HEK293 (cell line): ENCODE data around the gene C6orf89.
"Not testable (repeated sequence)": the region's sequence is repeated elsewhere in the genome, so short reads cannot be mapped to it uniquely, and the experiment has no call there.

Experiments used
- CTCF ChIA-PET: fragments of 350-600 bp; formaldehyde crosslinking; extraction: SDS; loops from one replicate; lab custom pipeline; 2021; ENCODE audit warnings: antibody characterized with exemption; lab: Yijun Ruan, JAX
- POLR2A ChIA-PET: fragments of 300-600 bp; formaldehyde crosslinking; extraction: SDS; loops from one replicate; lab custom pipeline; 2020; ENCODE audit warnings: antibody characterized with exemption, inconsistent platforms; lab: Yijun Ruan, JAX
- H3K27ac ChIP-seq: fragments of 200-500 bp; sonication (Bioruptor generic); 2 replicates; pipeline ENCODE4 v1.5.1; 2014; ENCODE audit warnings: low read depth, low read length, control low read depth, inconsistent platforms; ENCODE audit errors: extremely low read depth
- H3K36me3 ChIP-seq, 2 experiments: fragments of 200-500 bp in 1 of 2; sonication (Bioruptor generic) in 1 of 2; 1 replicate in 1 of 2; 2 replicates in 1 of 2; pipeline ENCODE4 v1.5.1; 2014 to 2017; ENCODE audit warnings: inconsistent platforms in 2 of 2, low read length in 2 of 2; ENCODE audit not compliant: control insufficient read depth in 2 of 2, insufficient read depth in 1 of 2
- H3K4me1 ChIP-seq: fragments of 200-500 bp; sonication (Bioruptor generic); 2 replicates; pipeline ENCODE4 v1.5.1; 2014; ENCODE audit warnings: mild to moderate bottlenecking, low read length, inconsistent platforms; ENCODE audit not compliant: control insufficient read depth, insufficient read depth
- H3K4me3 ChIP-seq: 2 replicates; pipeline ENCODE4 v1.5.1; 2011; ENCODE audit warnings: low read depth, mild to moderate bottlenecking, control low read depth, low read length, moderate library complexity
- H3K9me3 ChIP-seq: fragments of 200-500 bp; sonication (Bioruptor generic); 2 replicates; pipeline ENCODE4 v1.5.1; 2014; ENCODE audit warnings: low read depth, low read length, inconsistent platforms; ENCODE audit not compliant: control insufficient read depth, insufficient read depth
- GFI1B ChIP-seq: fragments of 450-650 bp; formaldehyde crosslinking; IDR thresholded peaks from 2 replicates; pipeline ENCODE4 v1.5.1; 2016; ENCODE audit warnings: missing biosample characterization, missing genetic modification characterization
- GLIS2 ChIP-seq: fragments of 450-650 bp; formaldehyde crosslinking; IDR thresholded peaks from 2 replicates; pipeline ENCODE4 v1.5.1; 2016; ENCODE audit warnings: missing biosample characterization, missing genetic modification characterization
- INSM2 ChIP-seq: fragments of 450-650 bp; formaldehyde crosslinking; IDR thresholded peaks from 2 replicates; pipeline ENCODE4 v1.5.1; 2016; ENCODE audit warnings: missing biosample characterization, missing genetic modification characterization
- SALL2 ChIP-seq: fragments of 450-650 bp; formaldehyde crosslinking; IDR thresholded peaks from 2 replicates; pipeline ENCODE4 v1.5.0; 2017; ENCODE audit warnings: missing biosample characterization, mild to moderate bottlenecking, missing genetic modification characterization, borderline replicate concordance
- SP3 ChIP-seq: fragments of 450-650 bp; formaldehyde crosslinking; IDR thresholded peaks from 2 replicates; pipeline ENCODE4 v1.5.1; 2016; ENCODE audit warnings: missing biosample characterization, missing genetic modification characterization
- WT1 ChIP-seq: fragments of 450-650 bp; formaldehyde crosslinking; IDR thresholded peaks from 2 replicates; pipeline ENCODE4 v1.5.1; 2016; ENCODE audit warnings: missing biosample characterization, missing genetic modification characterization
- ZBTB1 ChIP-seq: fragments of 450-650 bp; formaldehyde crosslinking; IDR thresholded peaks from 2 replicates; pipeline ENCODE4 v1.5.1; 2016; ENCODE audit warnings: missing biosample characterization, missing genetic modification characterization
- ZFP3 ChIP-seq: fragments of 450-650 bp; formaldehyde crosslinking; IDR thresholded peaks from 2 replicates; pipeline ENCODE4 v1.5.1; 2016; ENCODE audit warnings: low read depth, missing biosample characterization, missing genetic modification characterization
- ZNF146 ChIP-seq: fragments of 450-650 bp; formaldehyde crosslinking; IDR thresholded peaks from 2 replicates; pipeline ENCODE4 v1.5.1; 2016; ENCODE audit warnings: missing biosample characterization, missing genetic modification characterization
- ZNF155 ChIP-seq: fragments of 450-650 bp; formaldehyde crosslinking; IDR thresholded peaks from 2 replicates; pipeline ENCODE4 v1.5.1; 2016; ENCODE audit warnings: missing biosample characterization, missing genetic modification characterization
- ZNF175 ChIP-seq: fragments of 450-650 bp; formaldehyde crosslinking; IDR thresholded peaks from 2 replicates; pipeline ENCODE4 v1.5.1; 2016; ENCODE audit warnings: missing biosample characterization, missing genetic modification characterization
- ZNF184 ChIP-seq: fragments of 450-650 bp; IDR thresholded peaks from 2 replicates; pipeline ENCODE4 v1.5.1; 2018; ENCODE audit warnings: missing biosample characterization, mild to moderate bottlenecking, missing genetic modification characterization
- ZNF2 ChIP-seq: fragments of 450-650 bp; formaldehyde crosslinking; IDR thresholded peaks from 2 replicates; pipeline ENCODE4 v1.5.1; 2016; ENCODE audit warnings: missing biosample characterization, missing genetic modification characterization
- ZNF202 ChIP-seq: fragments of 450-650 bp; formaldehyde crosslinking; IDR thresholded peaks from 2 replicates; pipeline ENCODE4 v1.5.1; 2016; ENCODE audit warnings: missing biosample characterization, missing genetic modification characterization, borderline replicate concordance
- ZNF223 ChIP-seq: fragments of 450-650 bp; formaldehyde crosslinking; IDR thresholded peaks from 2 replicates; pipeline ENCODE4 v1.5.1; 2016; ENCODE audit warnings: missing biosample characterization, missing genetic modification characterization
- ZNF248 ChIP-seq: fragments of 450-650 bp; formaldehyde crosslinking; IDR thresholded peaks from 2 replicates; pipeline ENCODE4 v1.5.1; 2017; ENCODE audit warnings: missing biosample characterization, missing genetic modification characterization
- ZNF362 ChIP-seq: fragments of 450-650 bp; formaldehyde crosslinking; IDR thresholded peaks from 2 replicates; pipeline ENCODE4 v1.5.1; 2016; ENCODE audit warnings: missing biosample characterization, missing genetic modification characterization
- ZNF449 ChIP-seq: fragments of 450-650 bp; formaldehyde crosslinking; IDR thresholded peaks from 2 replicates; pipeline ENCODE4 v1.5.1; 2017; ENCODE audit warnings: missing biosample characterization, mild to moderate bottlenecking, missing genetic modification characterization, moderate library complexity
- ZNF473 ChIP-seq: fragments of 450-650 bp; formaldehyde crosslinking; IDR thresholded peaks from 2 replicates; pipeline ENCODE4 v1.5.1; 2017; ENCODE audit warnings: missing biosample characterization, missing genetic modification characterization
- ZNF580 ChIP-seq: fragments of 450-650 bp; formaldehyde crosslinking; IDR thresholded peaks from 2 replicates; pipeline ENCODE4 v1.5.1; 2016; ENCODE audit warnings: missing biosample characterization, missing genetic modification characterization
- ZNF629 ChIP-seq: fragments of 450-650 bp; formaldehyde crosslinking; IDR thresholded peaks from 2 replicates; pipeline ENCODE4 v1.5.1; 2017; ENCODE audit warnings: missing biosample characterization, missing genetic modification characterization
- ZNF792 ChIP-seq: fragments of 450-650 bp; formaldehyde crosslinking; IDR thresholded peaks from 2 replicates; pipeline ENCODE4 v1.5.1; 2016; ENCODE audit warnings: missing biosample characterization, missing genetic modification characterization
- TF ChIP-seq, protein P1 (sequence below): fragments of 450-650 bp; formaldehyde crosslinking; IDR thresholded peaks from 2 replicates; pipeline ENCODE4 v1.5.1; 2016; ENCODE audit warnings: missing biosample characterization, missing genetic modification characterization

The C6orf89 gene

GRCh38 chr6:36891153-36891552, 5.4 kb downstream of the C6orf89 start:
- CTCF ChIA-PET: interaction anchor here (0.5 to 2.2 kb wide), 3 partner anchors 108 to 132 kb away, joined by 3 to 10 read pairs (median 4); no protein-coding TSS in a partner anchor
- H3K36me3 ChIP-seq: peaks cover 3 to 13% of the 10 kb centered on the region in 2 experiments; a peak in 2 of 3 replicates
- POLR2A ChIA-PET, H3K9me3 ChIP-seq, H3K4me1 ChIP-seq: not testable (repeated sequence)
- peak; percentile 56; the same call in 1 of the 2 replicates for TF ChIP-seq ZNF580 (tag by site-specific recombination)
- TF ChIP-seq ZNF146: peak; percentile 94
- TF ChIP-seq, all 188 proteins: peak for 2; not testable (repeated sequence) for 186
- H3K4me3 ChIP-seq, H3K27ac ChIP-seq: not testable (repeated sequence)

- ChIA-PET CTCF (interaction anchor here (0.8 to 1.8 kb wide), 4 partner anchors 9 to 124 kb away, joined by 3 to 8 read pairs (median 5); partner anchors contain the start of genes C6orf89 and PPIL1), POLR2A (interaction anchor here (1.3 kb wide), 1 partner anchor 92 kb away, joined by 3 read pairs; the partner anchor contains the start of gene MTCH1)
- H3K27ac ChIP-seq: no peak overlapping the region
These were observed 8.5 kb downstream of the C6orf89 start for GRCh38 chr6:36893976-36894932.

DNA sequence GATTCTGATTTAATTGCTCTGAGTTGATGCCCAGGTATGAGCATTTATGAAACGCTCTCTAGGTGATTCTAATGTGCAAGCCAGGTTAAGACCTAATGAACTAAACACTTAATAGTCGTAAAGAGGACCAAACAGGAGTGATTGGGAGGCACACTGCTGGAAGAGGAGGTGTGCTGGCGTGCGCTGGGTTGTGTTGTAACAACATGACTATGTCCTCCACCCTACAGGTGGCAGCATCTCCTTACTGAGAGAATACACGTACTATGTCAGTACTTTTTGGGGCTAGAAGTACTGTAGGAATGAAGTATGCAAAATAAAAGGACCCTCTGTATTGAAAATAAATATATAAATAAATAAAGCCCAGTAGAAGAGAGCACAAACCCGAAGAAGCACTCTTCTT, 11.9 kb downstream of the C6orf89 start:
- Histone ChIP-seq H3K4me3 (no peak overlapping the region), H3K4me1 (no peaks in the 10 kb centered on the region), H3K27ac (no peak overlapping the region), H3K9me3 (no peaks in the 10 kb centered on the region), H3K36me3 (peaks cover 13 to 30% of the 10 kb centered on the region in 2 experiments; a peak in 2 of 3 replicates)
- TF ChIP-seq ZBTB1 (tag by site-specific recombination): no peak
- no peak for TF ChIP-seq ZNF473 (tag by site-specific recombination)
- no peak for TF ChIP-seq ZNF449
- no peak for TF ChIP-seq ZNF792 (tag by site-specific recombination)
- no peak for TF ChIP-seq ZNF362
- TF ChIP-seq ZFP3: no peak
- no peak for TF ChIP-seq ZNF629
- no peak for TF ChIP-seq INSM2
- TF ChIP-seq SALL2 (tag by site-specific recombination): no peak
- TF ChIP-seq ZNF155: no peak
- TF ChIP-seq SP3 (tag by site-specific recombination): no peak
- no peak for TF ChIP-seq ZNF2 (tag by site-specific recombination)
- TF ChIP-seq GFI1B (tag by site-specific recombination): no peak
- TF ChIP-seq ZNF202 (tag by site-specific recombination): no peak
- no peak for TF ChIP-seq GLIS2
- TF ChIP-seq ZNF175 (tag by site-specific recombination): no peak
- POLR2A ChIA-PET: no interaction called here
- CTCF ChIA-PET: interaction anchor here (0.7 to 1.2 kb wide), 2 partner anchors 63 to 120 kb away, joined by 4 to 8 read pairs; no protein-coding TSS in a partner anchor

More at GRCh38 chr6:36893976-36894932, 8.5 kb downstream of the C6orf89 start:
- H3K9me3 ChIP-seq: no peaks in the 10 kb centered on the region
- peaks cover 4 to 19% of the 10 kb centered on the region in 2 experiments; a peak in 2 of 3 replicates for H3K36me3 ChIP-seq
- no peak overlapping the region for H3K4me3 ChIP-seq
- TF ChIP-seq ZNF248 (tag by site-specific recombination) (no peak), ZNF223 (tag by site-specific recombination) (no peak), ZFP3 (no peak), WT1 (tag by site-specific recombination) (no peak), ZNF184 (tag by site-specific recombination) (no peak)
- TF ChIP-seq, protein P1, sequence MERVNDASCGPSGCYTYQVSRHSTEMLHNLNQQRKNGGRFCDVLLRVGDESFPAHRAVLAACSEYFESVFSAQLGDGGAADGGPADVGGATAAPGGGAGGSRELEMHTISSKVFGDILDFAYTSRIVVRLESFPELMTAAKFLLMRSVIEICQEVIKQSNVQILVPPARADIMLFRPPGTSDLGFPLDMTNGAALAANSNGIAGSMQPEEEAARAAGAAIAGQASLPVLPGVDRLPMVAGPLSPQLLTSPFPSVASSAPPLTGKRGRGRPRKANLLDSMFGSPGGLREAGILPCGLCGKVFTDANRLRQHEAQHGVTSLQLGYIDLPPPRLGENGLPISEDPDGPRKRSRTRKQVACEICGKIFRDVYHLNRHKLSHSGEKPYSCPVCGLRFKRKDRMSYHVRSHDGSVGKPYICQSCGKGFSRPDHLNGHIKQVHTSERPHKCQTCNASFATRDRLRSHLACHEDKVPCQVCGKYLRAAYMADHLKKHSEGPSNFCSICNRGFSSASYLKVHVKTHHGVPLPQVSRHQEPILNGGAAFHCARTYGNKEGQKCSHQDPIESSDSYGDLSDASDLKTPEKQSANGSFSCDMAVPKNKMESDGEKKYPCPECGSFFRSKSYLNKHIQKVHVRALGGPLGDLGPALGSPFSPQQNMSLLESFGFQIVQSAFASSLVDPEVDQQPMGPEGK (tag by site-specific recombination): no peak
- no peaks in the 10 kb centered on the region for H3K4me1 ChIP-seq
